GM18526 (cell line): ENCODE measurements around the gene SIGLEC9.
A peak's percentile ranks its signal among the peaks of the same experiment; 100 is the strongest.

Experiments
- POLR2A ChIP-seq: IDR thresholded peaks from 3 replicates; pipeline ENCODE4 v1.6.1; 2011; ENCODE audit not compliant: insufficient read length; ENCODE audit errors: extremely low read depth

The SIGLEC9 gene

DNA sequence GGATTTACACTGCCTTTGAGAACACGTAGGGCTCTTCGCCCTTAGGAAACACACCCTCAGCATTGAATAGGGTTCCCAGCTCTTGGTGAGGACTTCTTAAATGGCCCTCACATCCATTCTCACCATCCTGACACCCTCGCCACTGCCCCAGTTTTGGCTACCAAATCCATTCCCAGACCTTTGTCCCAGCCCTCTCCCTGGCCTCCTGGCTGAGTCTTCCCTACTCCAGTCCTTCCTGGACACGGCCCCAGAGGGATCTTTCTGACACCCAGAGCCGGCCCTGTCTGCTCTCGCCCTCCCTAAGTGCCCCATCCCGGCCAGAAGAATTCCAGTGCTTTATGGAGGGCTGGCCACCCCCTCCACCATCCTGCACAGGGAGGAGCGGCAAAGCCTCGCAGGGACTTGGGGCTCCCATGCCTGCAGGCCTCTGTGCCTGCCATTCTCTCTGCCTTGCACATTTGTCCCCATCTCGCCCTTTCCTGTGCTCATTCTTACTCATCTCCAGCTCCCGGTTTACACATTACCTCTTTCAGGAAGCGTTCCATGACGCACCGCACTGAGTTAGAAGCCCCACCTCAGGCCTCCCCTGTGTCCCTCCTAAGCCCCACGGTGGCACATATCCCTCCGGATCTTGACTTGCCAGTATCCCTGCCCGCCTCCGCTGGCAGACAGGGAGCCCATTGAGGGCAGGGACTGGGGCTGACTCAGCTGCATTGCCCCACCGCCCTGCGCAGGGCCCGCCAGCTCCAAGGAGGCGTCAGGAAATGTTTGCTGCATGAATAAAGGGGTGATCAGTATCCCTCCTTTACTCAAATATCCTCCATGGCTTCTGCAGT lies 31.0 kb upstream of the SIGLEC9 start:
- TF ChIP-seq POLR2A, result no peak

DNA sequence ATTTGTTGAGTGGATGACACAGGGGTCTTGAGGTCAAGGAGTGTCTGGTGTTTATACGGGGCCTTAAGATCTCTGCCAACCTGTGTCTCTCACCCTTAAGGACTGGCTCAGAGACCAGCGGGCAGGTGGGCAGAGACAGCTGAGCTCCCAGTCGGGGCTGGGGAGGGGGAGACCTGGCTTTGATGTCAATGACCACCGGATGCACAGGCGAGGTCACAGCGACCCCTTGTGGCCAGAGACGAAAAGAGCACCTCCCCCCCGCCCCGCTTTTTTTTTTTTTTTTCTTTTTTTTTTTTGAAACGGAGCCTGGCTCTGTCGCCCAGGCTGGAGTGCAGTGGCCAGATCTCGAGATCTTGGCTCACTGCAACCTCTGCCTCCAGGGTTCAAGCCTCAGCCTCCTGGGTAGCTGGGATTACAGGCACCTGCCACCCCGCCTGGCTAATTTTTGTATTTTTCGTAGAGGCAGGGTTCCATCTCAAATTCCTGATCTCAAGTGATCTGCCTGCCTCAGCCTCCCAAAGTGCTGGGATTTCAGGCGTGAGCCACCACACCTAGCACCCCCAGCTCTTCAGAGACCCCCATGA lies 29.9 kb upstream of the SIGLEC9 start:
- TF ChIP-seq POLR2A, result no peak

DNA sequence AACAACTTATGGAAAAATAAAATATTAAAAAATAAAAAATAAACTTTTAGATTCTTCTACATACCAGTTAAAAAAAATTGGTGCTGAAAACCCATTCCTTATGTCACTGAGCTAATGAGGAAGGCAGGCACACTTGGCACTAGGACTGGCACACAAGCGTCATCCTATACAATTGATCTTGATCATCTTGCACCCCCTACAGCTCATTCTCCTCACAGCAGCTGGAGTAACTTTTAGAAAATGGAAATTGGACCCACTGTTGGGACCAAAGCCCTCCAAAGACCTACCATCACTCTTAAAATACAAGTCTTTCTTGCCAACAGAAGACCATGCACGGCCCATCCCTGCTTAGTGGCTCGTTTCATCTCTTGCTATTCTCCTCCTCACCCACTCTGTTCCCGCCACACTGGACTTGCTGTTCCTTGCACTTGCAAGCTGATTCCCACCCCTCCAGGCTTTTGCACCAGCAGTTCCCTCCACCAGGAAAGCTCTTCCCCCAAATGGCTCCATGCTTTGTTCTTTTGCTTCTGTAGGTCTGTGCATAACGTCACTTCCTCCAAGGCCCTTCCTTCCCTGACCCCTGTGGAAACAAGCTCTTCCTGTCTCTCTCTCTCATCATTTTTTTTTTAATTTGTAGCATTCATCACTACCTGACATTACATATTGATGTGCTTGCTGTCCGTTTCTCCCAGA lies 28.1 kb upstream of the SIGLEC9 start:
- TF ChIP-seq POLR2A, result no peak

DNA sequence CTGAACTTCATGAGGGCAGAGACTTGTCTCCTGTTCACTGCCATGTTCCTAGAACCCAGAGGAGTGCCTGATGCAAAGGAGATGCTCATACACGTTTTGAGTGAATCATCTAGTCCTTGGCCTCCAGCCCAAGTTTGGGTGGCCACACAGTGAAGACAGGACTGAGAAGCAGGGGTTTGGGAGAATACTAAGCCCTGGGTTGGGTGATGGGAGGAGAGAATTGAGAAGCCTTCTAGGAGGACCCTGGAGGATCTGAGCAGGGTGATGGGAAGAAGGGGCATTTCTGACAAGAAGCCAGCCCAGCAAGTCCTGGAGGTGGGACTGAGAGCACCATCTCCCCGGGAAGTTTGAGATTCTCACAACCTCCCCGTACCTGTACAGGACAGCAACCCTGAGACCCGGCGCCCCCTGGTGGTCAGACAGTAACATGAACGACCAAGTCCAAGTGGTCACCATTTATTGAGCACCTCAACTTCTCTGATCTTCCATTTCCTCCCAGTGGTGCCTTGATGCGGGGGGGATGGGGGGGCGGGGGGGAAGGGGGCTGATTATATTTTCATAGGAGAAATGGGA lies 27.5 kb upstream of the SIGLEC9 start:
- TF ChIP-seq POLR2A, result no peak

DNA sequence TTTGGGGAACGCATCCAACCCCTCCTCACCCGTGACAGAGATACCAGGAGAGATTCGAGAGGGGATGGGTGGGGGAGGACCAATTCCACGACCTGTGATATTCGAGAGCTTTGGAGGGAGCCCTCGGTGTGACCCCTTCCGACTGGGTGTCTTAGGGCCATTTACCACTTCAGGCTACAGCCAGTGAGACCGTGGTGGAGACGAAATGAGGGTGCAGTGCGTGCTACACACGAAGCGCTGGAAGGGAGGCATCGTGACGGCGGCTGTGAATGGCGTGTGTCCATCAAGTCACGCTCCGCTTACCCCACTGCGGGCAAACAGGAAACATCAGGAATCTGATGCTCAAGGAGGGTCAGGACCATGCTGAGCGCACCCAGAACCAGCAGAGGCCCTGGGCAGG lies 26.9 kb upstream of the SIGLEC9 start:
- TF ChIP-seq POLR2A, result no peak

DNA sequence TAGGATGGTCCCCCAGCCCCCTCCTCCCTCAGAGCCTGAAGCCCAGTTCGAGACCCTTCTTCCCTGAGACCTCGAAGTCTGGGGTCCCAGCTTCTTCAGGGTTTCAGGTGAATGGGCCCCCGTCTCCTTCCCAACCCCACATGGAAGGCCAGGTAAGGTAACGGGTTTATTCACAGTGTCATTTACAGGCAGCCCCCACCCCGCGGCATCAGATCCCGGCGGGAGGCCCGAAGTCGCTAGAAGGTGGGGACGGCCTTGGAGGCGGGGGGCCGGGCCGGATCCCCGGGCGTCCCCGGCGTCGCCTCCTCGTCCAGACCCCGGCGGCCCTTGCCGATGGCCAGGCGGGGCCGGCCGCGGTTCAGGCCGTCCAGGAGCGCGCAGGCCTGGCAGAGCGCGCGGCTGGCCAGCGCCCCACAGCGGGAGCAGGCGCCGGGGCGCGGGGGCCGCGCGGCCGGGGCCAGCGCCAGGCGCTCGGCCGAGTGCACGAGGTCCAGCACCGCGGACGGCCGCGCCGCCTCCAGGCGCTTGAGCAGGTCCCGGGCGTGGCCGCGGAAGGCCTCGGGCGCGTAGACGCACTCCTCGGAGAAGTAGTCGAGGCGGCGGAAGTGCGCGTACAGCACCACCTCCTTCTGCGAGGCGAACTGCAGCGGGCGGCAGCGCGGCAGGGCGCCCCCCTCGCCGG lies 26.2 kb upstream of the SIGLEC9 start:
- no peak for TF ChIP-seq POLR2A

DNA sequence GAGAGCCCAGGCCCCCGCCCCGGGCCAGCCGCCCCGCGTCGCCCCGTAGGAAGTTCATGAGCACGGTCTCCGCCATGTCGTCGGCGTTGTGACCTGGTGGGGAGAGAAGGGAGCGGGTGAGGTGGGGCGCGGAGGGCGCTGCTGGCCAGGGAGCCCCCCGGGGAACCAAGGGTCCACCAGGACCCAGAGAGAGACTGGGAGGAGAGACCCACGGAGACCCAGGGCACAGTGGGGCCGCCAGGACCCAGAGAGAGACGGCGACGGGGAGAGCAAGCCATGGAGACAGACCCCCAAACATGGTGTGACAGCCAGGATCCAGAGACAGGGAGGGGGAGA lies 25.7 kb upstream of the SIGLEC9 start:
- TF ChIP-seq POLR2A, result no peak

DNA sequence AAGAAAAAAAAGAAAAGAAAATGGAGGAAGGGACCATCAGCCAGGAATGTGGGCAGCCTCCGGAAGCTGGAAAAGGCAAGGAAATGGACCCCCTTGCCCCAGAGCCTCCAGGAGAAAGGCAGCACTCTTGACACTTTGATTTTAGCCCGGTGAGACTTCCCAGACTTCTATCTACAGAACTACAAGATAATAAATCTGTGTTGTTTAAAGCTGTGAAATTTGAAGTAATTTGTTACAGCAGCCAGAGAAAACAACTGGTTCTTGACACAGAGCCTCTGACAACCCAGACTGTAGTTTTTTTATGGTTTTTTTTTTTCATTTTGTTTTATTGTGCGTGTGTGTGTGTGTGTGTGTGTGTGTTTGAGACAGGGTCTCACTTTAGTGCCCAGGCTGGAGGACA lies 24.1 kb upstream of the SIGLEC9 start:
- no peak for TF ChIP-seq POLR2A

DNA sequence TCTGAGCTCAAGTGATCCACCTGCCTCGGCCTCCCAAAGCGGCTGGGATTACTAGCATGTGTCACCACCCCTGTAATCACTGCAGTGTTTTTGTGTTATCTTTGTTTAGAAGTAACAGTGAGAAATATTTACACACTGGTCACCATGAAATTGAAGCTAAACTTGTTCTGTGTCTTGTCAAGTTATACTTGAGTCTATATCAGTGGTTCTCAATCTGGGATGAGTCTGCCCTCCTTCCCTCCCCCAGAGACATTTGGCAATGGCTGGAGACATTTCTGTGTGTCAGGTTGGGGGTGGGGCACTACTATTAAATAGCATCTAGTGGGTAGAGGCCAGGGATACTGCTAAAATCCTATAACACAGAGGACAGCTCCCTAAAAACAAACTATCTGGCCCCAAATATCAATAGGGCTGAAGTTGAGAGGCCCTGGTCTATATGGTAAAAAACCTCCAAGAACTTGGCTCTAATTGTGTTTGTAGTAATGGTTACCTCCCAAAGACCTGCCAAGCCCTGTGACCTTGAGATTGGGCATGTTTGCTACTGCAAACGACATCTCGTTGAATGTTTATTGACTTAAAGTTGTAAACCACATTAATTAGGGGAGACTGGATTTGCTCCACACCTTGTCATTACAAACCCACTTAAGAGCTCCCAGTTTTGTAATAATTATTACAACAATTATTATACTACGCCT lies 23.4 kb upstream of the SIGLEC9 start:
- no peak for TF ChIP-seq POLR2A

DNA sequence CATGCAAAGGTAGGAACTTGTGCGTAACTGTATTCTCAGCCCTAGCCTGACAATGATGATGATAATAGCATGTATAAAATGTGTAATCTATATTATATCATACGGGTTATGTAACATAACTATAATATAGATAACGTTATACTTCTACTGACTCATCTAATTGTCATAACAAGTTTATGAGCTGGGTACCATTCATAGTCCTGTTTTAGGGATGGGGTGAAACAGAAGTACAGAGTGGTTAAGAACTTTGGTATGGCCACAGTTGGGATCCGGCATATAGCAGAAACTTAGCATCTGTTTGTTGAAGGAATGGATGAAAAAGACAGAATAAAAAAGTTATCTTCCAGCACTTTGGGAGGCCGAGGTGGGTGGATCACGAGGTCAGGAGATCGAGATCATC lies 21.7 kb upstream of the SIGLEC9 start:
- no peak for TF ChIP-seq POLR2A

DNA sequence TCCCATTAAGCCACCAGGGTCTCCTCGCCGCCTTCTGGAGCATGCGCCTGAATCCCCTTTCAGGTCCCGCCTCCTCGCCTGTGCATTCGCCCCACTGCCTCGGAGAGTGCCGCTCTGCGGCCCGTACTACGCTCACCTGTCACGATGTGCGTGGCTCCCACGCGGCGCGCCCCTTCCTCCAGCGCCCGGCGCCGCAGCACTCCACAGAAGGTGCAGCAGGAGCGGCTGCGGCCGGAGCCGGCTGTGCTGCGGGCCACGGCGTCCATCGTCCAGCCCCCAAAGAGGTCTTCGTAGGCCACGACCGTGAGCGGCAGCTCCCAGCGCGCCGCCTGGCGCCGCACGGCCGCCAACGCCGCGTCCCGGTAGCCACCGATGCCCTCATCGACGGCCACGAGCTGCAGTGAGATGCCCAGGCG lies 20.8 kb upstream of the SIGLEC9 start:
- no peak for TF ChIP-seq POLR2A

DNA sequence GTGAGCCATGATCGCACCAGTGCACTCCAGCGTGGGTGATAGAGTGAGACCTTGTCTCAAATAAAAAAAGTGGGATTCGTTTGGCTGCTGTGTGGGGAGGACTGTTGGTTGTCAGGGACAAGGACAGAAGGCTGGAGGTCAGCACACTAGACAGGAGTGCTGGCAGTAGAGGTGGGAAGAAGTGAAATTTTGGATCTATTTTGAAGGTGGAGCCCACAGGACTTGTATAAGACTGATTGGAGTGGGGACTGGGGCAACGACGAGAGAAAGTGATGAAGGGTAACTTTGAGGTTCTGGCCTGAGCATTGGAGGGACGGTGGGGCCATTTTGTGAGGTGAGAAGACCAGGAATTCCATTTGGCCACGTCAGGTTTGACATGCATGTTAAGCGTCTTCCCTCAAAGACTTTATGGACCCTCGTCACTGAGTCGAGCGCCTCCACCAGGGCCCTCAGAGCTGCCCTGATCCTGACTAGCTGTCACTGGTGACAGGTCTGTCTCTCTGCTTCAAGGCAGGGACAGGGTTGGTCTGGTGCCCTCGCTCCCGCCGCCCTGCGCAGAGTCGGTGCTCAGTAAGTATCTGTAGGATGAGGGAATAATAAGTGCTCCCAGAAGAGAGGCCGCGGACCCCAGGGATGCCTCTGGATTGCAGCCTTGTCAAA lies 17.2 kb upstream of the SIGLEC9 start:
- TF ChIP-seq POLR2A, result no peak

DNA sequence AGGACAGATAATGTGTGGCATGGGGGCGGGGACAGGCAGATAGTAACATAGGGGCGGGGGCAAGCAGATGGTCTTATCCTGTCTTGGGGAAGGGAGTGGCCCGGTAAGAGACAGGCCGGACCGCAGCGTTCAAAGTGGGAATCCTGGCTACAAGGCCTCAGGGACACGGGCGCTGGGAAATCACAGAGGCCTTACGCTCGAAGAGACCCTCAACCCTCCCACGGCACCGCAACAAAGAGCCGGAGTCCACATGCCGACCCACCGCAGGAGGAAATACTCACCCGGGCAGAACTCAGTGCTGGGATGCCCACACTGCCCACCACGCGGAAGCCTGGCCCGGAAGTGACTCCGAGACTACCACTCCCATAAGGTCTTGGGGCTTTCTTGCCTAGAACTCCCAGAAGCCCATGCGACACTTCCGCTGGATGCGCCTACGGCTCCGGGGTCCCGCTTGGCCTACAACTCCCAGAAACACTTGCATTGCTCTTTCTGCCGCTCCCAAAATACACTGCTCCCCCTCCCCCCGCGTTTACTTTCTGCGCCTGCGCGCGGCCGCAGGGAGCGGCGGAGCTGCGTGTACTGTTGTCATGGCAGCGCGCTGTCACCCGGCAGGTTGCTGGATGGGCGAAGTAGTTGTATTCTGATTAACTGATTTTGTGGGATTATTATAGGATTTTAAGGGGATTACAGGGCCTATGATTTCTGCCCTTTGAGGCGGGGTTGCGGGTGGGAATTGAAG lies 16.5 kb upstream of the SIGLEC9 start, which contains the start of gene CTU1:
Gene CTU1 (minus strand): TSS at position 344 of the 739 bp plus-strand sequence. CDS start 3,840 bp downstream, outside the sequence.
- TF ChIP-seq POLR2A, result peak; percentile 74

DNA sequence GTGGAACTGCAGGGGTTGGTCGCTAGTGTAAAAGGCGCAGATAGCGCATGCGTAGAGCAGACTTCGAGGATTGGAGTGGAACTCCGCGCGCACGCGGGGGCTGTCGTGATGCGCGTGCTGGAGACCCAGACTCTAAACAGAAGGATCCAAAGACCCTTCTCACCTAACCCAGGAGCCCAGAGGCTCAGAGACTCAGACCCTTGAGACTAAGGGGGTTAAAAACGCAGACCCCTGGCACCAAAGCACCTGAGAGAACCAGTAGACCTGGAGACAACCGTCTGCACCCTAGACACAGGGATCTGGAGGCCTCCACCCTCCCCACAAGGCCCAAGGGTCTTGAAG lies 15.9 kb upstream of the SIGLEC9 start:
- no peak for TF ChIP-seq POLR2A
